BJ (cell line): ENCODE data around the gene SLC26A1. TPM values are rescaled to one million over a fixed set of nuclear protein-coding genes. Genes with fewer than 3 reads are reported as not detected.

Experiments
- CTCF ChIA-PET: fragments of 350-600 bp; formaldehyde crosslinking; extraction: SDS; loops from one replicate; lab custom pipeline; 2021; ENCODE audit warnings: antibody characterized with exemption, inconsistent platforms; lab: Yijun Ruan, JAX
- POLR2A ChIA-PET: fragments of 300-600 bp; sonication (Branson Sonifier 250); formaldehyde crosslinking; extraction: SDS; loops from one replicate; lab custom pipeline; 2021; ENCODE audit warnings: antibody characterized with exemption; lab: Charles Lee
- DNase-seq: peaks from one replicate; pipeline ENCODE4 v3.0.0-alpha.2; 2011; ENCODE audit warnings: low read depth
- H3K27me3 ChIP-seq: 2 replicates; pipeline ENCODE4 v1.6.0; 2011; ENCODE audit warnings: low read length; ENCODE audit not compliant: control insufficient read depth, insufficient read depth
- H3K36me3 ChIP-seq: 2 replicates; pipeline ENCODE4 v1.5.1; 2011; ENCODE audit warnings: low read length; ENCODE audit not compliant: control insufficient read depth, insufficient read depth
- H3K4me3 ChIP-seq: 2 replicates; pipeline ENCODE4 v1.5.1; 2011; ENCODE audit warnings: low read depth, mild to moderate bottlenecking, control low read depth, low read length
- CTCF ChIP-seq: IDR thresholded peaks from 2 replicates; pipeline ENCODE4 v1.5.1; 2011; ENCODE audit warnings: low read depth, mild to moderate bottlenecking, control low read depth, inconsistent platforms, low read length, moderate library complexity; ENCODE audit not compliant: insufficient read depth
- polyA plus RNA-seq: library from polyadenylated mRNA; depleted of rRNA; stranded (reverse); fragments of >200 nt; gene quantifications from 2 replicates; pipeline ENCODE4 v1.2.3, GENCODE V29; 2011

SLC26A1 gene
- polyA plus RNA-seq, 1 experiment = not detected

- DNase-seq = no peak
- Histone ChIP-seq H3K27me3 (no peaks in the 10 kb centered on the region), H3K4me3 (peak overlapping the region; percentile 63), H3K36me3 (peaks cover 4% of the 10 kb centered on the region)
- POLR2A ChIA-PET = no interaction called here
- TF ChIP-seq CTCF = no peak
- CTCF ChIA-PET = no interaction called here
Measured at GRCh38 chr4:971666-972500, 21.3 kb downstream of the SLC26A1 start.

GRCh38 chr4:970854-971520 lies 22.2 kb downstream of the SLC26A1 start:
- DNase-seq = no peak
- ChIA-PET POLR2A (no interaction called here), CTCF (no interaction called here)
- H3K27me3 ChIP-seq = no peaks in the 10 kb centered on the region
- peaks cover 11% of the 10 kb centered on the region for H3K36me3 ChIP-seq
- TF ChIP-seq CTCF = no peak
- no peak overlapping the region for H3K4me3 ChIP-seq

GRCh38 chr4:970046-970745 lies 23.0 kb downstream of the SLC26A1 start:
- ChIA-PET POLR2A (no interaction called here), CTCF (no interaction called here)
- no peak for TF ChIP-seq CTCF
- no peak overlapping the region for H3K4me3 ChIP-seq
- peaks cover 15% of the 10 kb centered on the region for H3K36me3 ChIP-seq
- DNase-seq = no peak
- no peaks in the 10 kb centered on the region for H3K27me3 ChIP-seq

- DNase-seq = no peak
- ChIA-PET CTCF (no interaction called here), POLR2A (no interaction called here)
- H3K36me3 ChIP-seq = peaks cover 18% of the 10 kb centered on the region
- H3K27me3 ChIP-seq = no peaks in the 10 kb centered on the region
- no peak for TF ChIP-seq CTCF
- H3K4me3 ChIP-seq = no peak overlapping the region
Measured at GRCh38 chr4:968621-969394, 24.4 kb downstream of the SLC26A1 start.
